Renal cortical epithelial cell (primary cell): ENCODE results near the gene HES3. TPM values are rescaled to one million over a fixed set of nuclear protein-coding genes. Genes with fewer than 3 reads are reported as not detected.

Experiments
- DNase-seq: peaks from one replicate; pipeline ENCODE4 v3.0.0-alpha.2; 2011; ENCODE audit warnings: low read depth
- total RNA-seq: library from RNA; depleted of rRNA; stranded (reverse); fragments of >200 nt; gene quantifications from 2 replicates; pipeline ENCODE4 v1.2.3, GENCODE V29; 2014

Gene HES3
- total RNA-seq: not detected in 2 replicates

- no peak for DNase-seq
These were observed at the start of gene HES3 for GRCh38 chr1:6243993-6244392. TSS of gene HES3 (plus strand) at chr1:6244179. CDS start at chr1:6244366, 187 bp downstream.

GRCh38 chr1:6197746-6198427 is 46.1 kb upstream of the HES3 start:
- no peak for DNase-seq

GRCh38 chr1:6198646-6199297 is 45.2 kb upstream of the HES3 start:
- no peak for DNase-seq

GRCh38 chr1:6199298-6200187 is 44.4 kb upstream of the HES3 start, which contains the start of gene RPL22:
TSS of gene RPL22 (minus strand) at chr1:6199595. CDS start at chr1:6199573, 22 bp downstream.
- DNase-seq: peak; percentile 97

- no peak for DNase-seq
These were observed 43.7 kb upstream of the HES3 start for GRCh38 chr1:6200188-6200809.

GRCh38 chr1:6202256-6202655 is 41.7 kb upstream of the HES3 start:
- no peak for DNase-seq

GRCh38 chr1:6205849-6206519 is 38.0 kb upstream of the HES3 start, which contains the start of gene RNF207:
TSS of gene RNF207 (plus strand) at chr1:6206119. CDS start at chr1:6206536, 417 bp downstream.
- DNase-seq: peak; percentile 59

GRCh38 chr1:6206520-6206855 is 37.5 kb upstream of the HES3 start:
- DNase-seq: no peak

- DNase-seq: no peak
These were observed 36.7 kb upstream of the HES3 start for GRCh38 chr1:6207075-6207885.

- no peak for DNase-seq
These were observed 36.1 kb upstream of the HES3 start for GRCh38 chr1:6207921-6208320.

GRCh38 chr1:6208723-6209660 is 35.0 kb upstream of the HES3 start:
- no peak for DNase-seq

GRCh38 chr1:6209661-6210580 is 34.1 kb upstream of the HES3 start:
- no peak for DNase-seq

- no peak for DNase-seq
These were observed 33.2 kb upstream of the HES3 start for GRCh38 chr1:6210591-6211355.

GRCh38 chr1:6211731-6212130 is 32.2 kb upstream of the HES3 start:
- no peak for DNase-seq

- no peak for DNase-seq
These were observed 31.6 kb upstream of the HES3 start for GRCh38 chr1:6212193-6212959.

- DNase-seq: no peak
These were observed 25.4 kb upstream of the HES3 start for GRCh38 chr1:6218375-6219164.
